GM10847 (cell line): ENCODE measurements around the gene TMEM235.

Experiments used
- POLR2A ChIP-seq: IDR thresholded peaks from 2 replicates; pipeline ENCODE4 v1.6.1; 2011; ENCODE audit not compliant: insufficient read length; ENCODE audit errors: extremely low read depth

TMEM235 gene

GRCh38 chr17:78289802-78290363, 58.5 kb downstream of the TMEM235 start:
- TF ChIP-seq POLR2A: no peak
